BJ (cell line): Measurements from ENCODE around the gene TMEM92. TPM values are rescaled to one million over a fixed set of nuclear protein-coding genes. Genes with fewer than 3 reads are reported as not detected.

Experiments
- CTCF ChIA-PET: fragments of 350-600 bp; formaldehyde crosslinking; extraction: SDS; loops from one replicate; lab custom pipeline; 2021; ENCODE audit warnings: antibody characterized with exemption, inconsistent platforms; lab: Yijun Ruan, JAX
- POLR2A ChIA-PET: fragments of 300-600 bp; sonication (Branson Sonifier 250); formaldehyde crosslinking; extraction: SDS; loops from one replicate; lab custom pipeline; 2021; ENCODE audit warnings: antibody characterized with exemption; lab: Charles Lee
- DNase-seq: peaks from one replicate; pipeline ENCODE4 v3.0.0-alpha.2; 2011; ENCODE audit warnings: low read depth
- H3K27me3 ChIP-seq: 2 replicates; pipeline ENCODE4 v1.6.0; 2011; ENCODE audit warnings: low read length; ENCODE audit not compliant: control insufficient read depth, insufficient read depth
- H3K36me3 ChIP-seq: 2 replicates; pipeline ENCODE4 v1.5.1; 2011; ENCODE audit warnings: low read length; ENCODE audit not compliant: control insufficient read depth, insufficient read depth
- H3K4me3 ChIP-seq: 2 replicates; pipeline ENCODE4 v1.5.1; 2011; ENCODE audit warnings: low read depth, mild to moderate bottlenecking, control low read depth, low read length
- polyA plus RNA-seq: library from polyadenylated mRNA; depleted of rRNA; stranded (reverse); fragments of >200 nt; gene quantifications from 2 replicates; pipeline ENCODE4 v1.2.3, GENCODE V29; 2011
- TF ChIP-seq, protein P1 (sequence below): IDR thresholded peaks from 2 replicates; pipeline ENCODE4 v1.5.1; 2011; ENCODE audit warnings: low read depth, mild to moderate bottlenecking, control low read depth, inconsistent platforms, low read length, moderate library complexity; ENCODE audit not compliant: insufficient read depth

The TMEM92 gene
- polyA plus RNA-seq, 1 experiment, result 0.67 TPM

DNA sequence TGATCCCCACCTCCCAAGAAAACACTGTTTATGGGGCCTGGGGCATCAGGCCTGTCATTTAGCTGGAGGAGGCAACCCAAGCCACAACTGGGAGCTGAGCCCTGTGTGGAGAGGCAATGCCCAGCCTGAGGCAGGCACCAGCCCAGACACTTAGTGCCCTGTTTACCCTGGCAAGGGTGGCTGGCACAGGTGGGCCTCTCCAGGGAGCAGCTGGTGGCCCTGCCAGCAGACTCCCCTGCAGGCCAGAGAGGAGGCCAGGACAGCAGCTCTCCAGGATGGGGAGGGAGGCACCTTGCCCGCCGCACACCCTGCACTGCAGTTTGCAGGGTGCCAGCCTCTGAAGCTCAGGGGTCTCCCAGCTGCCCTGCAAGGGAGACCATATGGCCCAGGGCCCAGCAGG lies 9.1 kb upstream of the TMEM92 start:
- ChIA-PET POLR2A (interaction anchor here (0.5 to 11.4 kb wide), 4 partner anchors 46 to 86 kb away, joined by 3 to 286 read pairs (median 4); partner anchors contain the start of gene COL1A1), CTCF (interaction anchor here (3.0 to 18.7 kb wide), 3 partner anchors 54 to 96 kb away, joined by 29 to 515 read pairs (median 112); partner anchors contain the start of gene COL1A1)
- Histone ChIP-seq H3K27me3 (no peaks in the 10 kb centered on the region), H3K4me3 (no peak overlapping the region), H3K36me3 (no peaks in the 10 kb centered on the region)
- no peak for DNase-seq
- TF ChIP-seq, protein P1, sequence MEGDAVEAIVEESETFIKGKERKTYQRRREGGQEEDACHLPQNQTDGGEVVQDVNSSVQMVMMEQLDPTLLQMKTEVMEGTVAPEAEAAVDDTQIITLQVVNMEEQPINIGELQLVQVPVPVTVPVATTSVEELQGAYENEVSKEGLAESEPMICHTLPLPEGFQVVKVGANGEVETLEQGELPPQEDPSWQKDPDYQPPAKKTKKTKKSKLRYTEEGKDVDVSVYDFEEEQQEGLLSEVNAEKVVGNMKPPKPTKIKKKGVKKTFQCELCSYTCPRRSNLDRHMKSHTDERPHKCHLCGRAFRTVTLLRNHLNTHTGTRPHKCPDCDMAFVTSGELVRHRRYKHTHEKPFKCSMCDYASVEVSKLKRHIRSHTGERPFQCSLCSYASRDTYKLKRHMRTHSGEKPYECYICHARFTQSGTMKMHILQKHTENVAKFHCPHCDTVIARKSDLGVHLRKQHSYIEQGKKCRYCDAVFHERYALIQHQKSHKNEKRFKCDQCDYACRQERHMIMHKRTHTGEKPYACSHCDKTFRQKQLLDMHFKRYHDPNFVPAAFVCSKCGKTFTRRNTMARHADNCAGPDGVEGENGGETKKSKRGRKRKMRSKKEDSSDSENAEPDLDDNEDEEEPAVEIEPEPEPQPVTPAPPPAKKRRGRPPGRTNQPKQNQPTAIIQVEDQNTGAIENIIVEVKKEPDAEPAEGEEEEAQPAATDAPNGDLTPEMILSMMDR, result no peak

DNA sequence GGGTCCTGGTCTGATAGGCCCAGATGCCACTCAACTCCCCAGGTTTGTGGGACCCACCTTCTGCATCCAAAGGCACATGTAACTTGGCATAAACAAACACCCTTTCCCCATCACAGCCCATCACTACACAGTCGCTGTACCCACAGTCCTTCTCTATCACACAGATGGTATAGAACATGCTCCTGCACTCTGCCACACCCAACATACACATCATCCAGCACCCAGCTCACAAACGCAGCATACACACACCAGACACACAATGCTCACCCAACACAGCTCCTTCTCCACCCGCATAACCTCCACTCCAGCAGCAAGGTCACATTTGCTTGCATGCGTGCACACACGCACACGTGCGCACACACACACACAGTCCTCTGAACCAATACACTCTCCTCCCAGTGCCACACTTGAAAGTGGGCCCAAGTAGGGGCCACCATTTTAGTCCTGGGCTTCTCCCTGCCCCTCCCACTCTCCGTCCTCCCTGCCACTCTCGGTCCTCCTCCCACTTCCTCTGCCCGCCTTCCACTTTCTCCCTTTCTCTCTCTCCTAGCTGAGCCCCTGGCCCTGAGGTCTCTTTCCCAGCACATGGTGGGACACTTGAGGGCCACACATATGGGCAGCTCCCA lies 8.5 kb upstream of the TMEM92 start:
- peak overlapping the region; percentile 10; the same call in 1 of the 2 replicates for H3K4me3 ChIP-seq
- H3K36me3 ChIP-seq, result no peaks in the 10 kb centered on the region
- H3K27me3 ChIP-seq, result no peaks in the 10 kb centered on the region
- CTCF ChIA-PET, result interaction anchor here (1.1 to 18.7 kb wide), 4 partner anchors 55 to 97 kb away, joined by 3 to 515 read pairs (median 70); partner anchors contain the start of gene COL1A1
- TF ChIP-seq, protein P1, result no peak
- POLR2A ChIA-PET, result interaction anchor here (0.5 to 11.4 kb wide), 4 partner anchors 47 to 87 kb away, joined by 3 to 286 read pairs (median 4); partner anchors contain the start of gene COL1A1
- DNase-seq, result no peak

DNA sequence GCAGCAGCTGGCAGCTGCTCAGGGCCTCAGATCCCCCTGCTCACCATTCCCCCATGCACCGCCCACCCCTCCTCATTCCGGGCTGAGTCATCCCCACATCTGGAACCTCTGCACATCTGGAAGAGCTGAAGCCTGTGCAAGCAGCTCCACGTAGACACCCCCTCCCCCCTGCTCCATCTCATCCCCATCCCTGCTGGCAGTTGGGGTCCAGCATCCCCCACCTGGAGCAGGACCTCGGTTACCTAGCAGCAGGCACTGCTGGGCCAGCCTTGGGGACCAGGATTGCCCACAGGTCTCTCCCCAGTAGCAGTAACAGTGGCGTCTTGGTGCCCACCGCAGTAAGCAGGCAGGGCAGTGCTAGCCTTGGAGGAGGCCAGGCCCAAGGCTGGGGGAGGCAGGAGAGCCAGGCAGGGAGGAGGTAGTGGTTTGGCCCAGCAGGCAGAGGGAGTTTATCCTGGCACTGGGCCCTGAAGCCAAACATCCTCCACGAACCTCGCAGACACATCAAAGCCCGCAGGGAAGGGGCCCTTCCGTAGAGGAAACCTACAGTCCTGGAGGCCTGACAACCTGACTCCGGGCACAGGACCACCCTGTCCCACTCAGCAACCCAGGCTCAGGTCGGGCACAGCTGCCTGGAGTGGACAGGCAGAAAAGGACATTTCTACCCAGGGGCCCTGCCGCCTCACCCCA lies 7.7 kb upstream of the TMEM92 start:
- no peak for DNase-seq
- ChIA-PET POLR2A (interaction anchor here (0.5 to 11.4 kb wide), 3 partner anchors 54 to 64 kb away, joined by 4 to 286 read pairs (median 6); partner anchors contain the start of gene COL1A1), CTCF (interaction anchor here (1.1 to 18.7 kb wide), 9 partner anchors 11 to 97 kb away, joined by 3 to 515 read pairs (median 4); partner anchors contain the start of gene COL1A1)
- Histone ChIP-seq H3K4me3 (peak overlapping the region; percentile 10; the same call in 1 of the 2 replicates), H3K27me3 (no peaks in the 10 kb centered on the region), H3K36me3 (no peaks in the 10 kb centered on the region)
- TF ChIP-seq, protein P1, result peak; percentile 34

DNA sequence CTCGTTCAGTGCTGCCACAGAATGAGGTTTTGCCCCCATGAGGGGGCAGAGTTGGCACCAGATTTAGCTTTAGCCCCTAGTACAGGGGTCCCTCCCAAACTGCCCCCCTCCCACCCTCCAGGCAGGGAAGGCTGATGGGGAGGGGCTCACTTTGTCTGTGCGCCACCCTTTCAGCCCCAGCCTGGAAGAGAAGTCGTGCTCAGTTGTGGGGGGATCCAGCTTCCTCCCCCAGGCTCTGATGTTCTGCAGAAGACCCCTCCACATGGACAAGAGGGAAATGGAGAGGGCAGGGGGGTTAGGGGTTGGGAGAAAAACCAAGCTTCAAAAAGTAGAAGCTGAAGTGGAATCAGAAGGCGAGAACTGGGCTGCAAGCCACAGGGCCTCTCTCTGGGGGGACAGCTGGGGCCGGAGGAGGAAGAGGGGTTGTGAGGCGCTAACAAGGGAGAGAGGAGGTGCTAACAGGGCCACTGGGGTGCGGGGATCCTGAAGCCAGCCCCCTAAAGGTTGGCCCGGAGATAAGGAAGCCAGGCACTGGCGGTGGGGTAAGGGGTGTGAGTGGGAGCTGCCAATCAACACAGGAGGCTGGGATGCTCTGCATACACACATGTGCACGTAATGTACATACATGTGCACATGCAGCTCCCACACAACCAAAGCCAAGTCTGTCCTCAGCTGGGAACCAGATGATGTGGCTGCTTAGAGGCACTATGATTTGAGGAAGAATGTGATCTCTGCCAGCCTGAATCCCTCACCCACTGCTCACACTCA lies 7.0 kb upstream of the TMEM92 start:
- ChIA-PET CTCF (interaction anchor here (0.7 to 18.7 kb wide), 11 partner anchors 12 to 98 kb away, joined by 3 to 515 read pairs (median 4); partner anchors contain the start of gene COL1A1), POLR2A (interaction anchor here (0.7 to 11.4 kb wide), 9 partner anchors 22 to 89 kb away, joined by 3 to 286 read pairs (median 5); partner anchors contain the start of gene COL1A1)
- DNase-seq, result no peak
- no peak overlapping the region; the same call in 1 of the 2 replicates for H3K4me3 ChIP-seq
- TF ChIP-seq, protein P1, result no peak
- no peaks in the 10 kb centered on the region for H3K36me3 ChIP-seq
- no peaks in the 10 kb centered on the region for H3K27me3 ChIP-seq
